GM21529 (cell line): ENCODE results near the gene SYS1.

Experiments used
- ATAC-seq: cut with Tn5 transposase; IDR thresholded peaks from one replicate; pipeline ENCODE4 v1.9.1; 2021; ENCODE audit not compliant: unreplicated experiment

SYS1 gene

DNA sequence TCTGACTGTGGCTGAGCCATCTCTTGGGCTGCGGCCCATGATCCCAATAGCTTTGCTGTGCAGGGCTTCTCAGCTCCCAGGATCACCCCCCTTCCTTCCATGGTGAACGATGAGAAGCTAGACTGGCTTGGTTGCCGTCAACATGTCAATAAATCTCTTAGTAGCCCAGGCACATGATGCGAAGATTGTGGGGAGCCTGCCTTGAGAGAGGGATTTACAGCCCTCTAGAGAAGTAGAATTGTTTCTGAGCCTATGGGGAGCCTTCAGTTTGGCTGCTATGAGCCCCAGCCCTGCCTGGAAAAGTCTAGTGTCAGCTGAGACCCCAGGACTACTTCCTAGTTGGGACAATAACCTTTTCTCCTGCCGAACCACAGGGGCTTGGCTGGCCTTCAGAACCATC lies 49.7 kb downstream of the SYS1 start:
- no peak for ATAC-seq

GRCh38 chr20:45413479-45413878 lies 50.5 kb downstream of the SYS1 start:
- ATAC-seq = no peak

DNA sequence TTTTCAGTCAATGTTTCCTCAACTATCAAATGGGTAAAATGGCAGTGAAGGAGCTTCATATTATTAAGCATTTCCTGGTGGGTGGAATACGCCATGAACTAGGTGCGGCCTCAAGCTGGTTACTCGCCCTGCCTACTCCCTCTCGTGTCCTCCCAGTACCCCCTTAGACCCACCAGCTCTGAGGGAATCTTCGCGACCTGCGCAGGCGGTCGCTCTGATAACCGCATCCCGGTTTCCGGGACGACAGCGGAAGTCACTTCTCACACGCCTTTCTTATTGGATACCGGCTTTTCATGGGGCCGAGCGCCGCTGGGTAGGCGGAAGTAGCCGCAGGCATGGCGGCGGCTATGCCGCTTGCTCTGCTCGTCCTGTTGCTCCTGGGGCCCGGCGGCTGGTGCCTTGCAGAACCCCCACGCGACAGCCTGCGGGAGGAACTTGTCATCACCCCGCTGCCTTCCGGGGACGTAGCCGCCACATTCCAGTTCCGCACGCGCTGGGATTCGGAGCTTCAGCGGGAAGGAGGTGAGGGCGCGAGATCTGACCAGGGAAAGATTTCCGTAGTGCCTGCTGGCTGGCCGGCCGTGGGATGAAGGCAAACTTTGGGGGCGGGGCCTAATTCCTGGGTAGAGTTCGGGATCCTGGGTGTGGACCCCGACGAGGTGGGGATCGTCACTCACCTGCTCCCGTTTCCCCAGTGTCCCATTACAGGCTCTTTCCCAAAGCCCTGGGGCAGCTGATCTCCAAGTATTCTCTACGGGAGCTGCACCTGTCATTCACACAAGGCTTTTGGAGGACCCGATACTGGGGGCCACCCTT lies 53.1 kb downstream of the SYS1 start, which contains the start of gene PIGT:
TSS of gene PIGT (plus strand) at position 320 of the 816 bp plus-strand sequence. CDS start at position 336, 16 bp downstream.
- peak; percentile 78 for ATAC-seq

- ATAC-seq = no peak
Measured at GRCh38 chr20:45416917-45417316, 54.0 kb downstream of the SYS1 start.
